HepG2 (cell line): ENCODE measurements around the gene TTC31. TPM values are rescaled to one million over a fixed set of nuclear protein-coding genes. Genes with fewer than 3 reads are reported as not detected.

ENCODE experiments used
- AGO2 ChIP-seq: fragments of 200-400 bp; formaldehyde crosslinking; optimal IDR thresholded peaks from 2 replicates; pipeline ENCODE3; 2017; ENCODE audit warnings: mild to moderate bottlenecking, low read depth, low read length, moderate library complexity
- ARID2 ChIP-seq: sonication (generic); formaldehyde crosslinking; IDR thresholded peaks from 2 replicates; pipeline ENCODE4 v1.8.1; 2022; ENCODE audit warnings: mild to moderate bottlenecking, missing genetic modification reagents, borderline replicate concordance
- EED ChIP-seq: sonication (generic); formaldehyde crosslinking; IDR thresholded peaks from 2 replicates; pipeline ENCODE4 v1.5.0; 2020; ENCODE audit warnings: mild to moderate bottlenecking, missing genetic modification reagents
- FOXK2 ChIP-seq: fragments of 450-650 bp; IDR thresholded peaks from 2 replicates; pipeline ENCODE4 v1.6.1; 2016
- FOXP1 ChIP-seq, 2 experiments: fragments of 450-650 bp in 1 of 2; IDR thresholded peaks; 2 replicates each; pipeline ENCODE4 v1.6.1; 2017 to 2018; ENCODE audit warnings: antibody characterized with exemption in 1 of 2
- GABPB1 ChIP-seq: IDR thresholded peaks from 2 replicates; pipeline ENCODE4 v1.6.1; 2016; ENCODE audit warnings: mild to moderate bottlenecking, missing genetic modification reagents, moderate library complexity, missing compliant biosample characterization
- GATAD1 ChIP-seq: IDR thresholded peaks from 2 replicates; pipeline ENCODE4 v1.6.1; 2016; ENCODE audit warnings: missing genetic modification reagents, missing compliant biosample characterization
- ISX ChIP-seq: sonication (generic); formaldehyde crosslinking; conservative IDR thresholded peaks from 2 replicates; pipeline ENCODE4 v1.5.0; 2020; ENCODE audit warnings: missing genetic modification reagents
- MIXL1 ChIP-seq: IDR thresholded peaks from 2 replicates; pipeline ENCODE4 v1.6.1; 2016
- POLR2A ChIP-seq, 2 experiments: IDR thresholded peaks; 2 replicates each; pipeline ENCODE4 v1.6.1; 2011; ENCODE audit warnings: low read depth in 2 of 2, low read length in 2 of 2, mild to moderate bottlenecking in 1 of 2, moderate library complexity in 1 of 2; ENCODE audit not compliant: insufficient read depth in 1 of 2
- RAD21 ChIP-seq: fragments of 450-650 bp; formaldehyde crosslinking; IDR thresholded peaks from 2 replicates; pipeline ENCODE4 v1.5.0; 2020; ENCODE audit warnings: mild to moderate bottlenecking
- RARA ChIP-seq: IDR thresholded peaks from 2 replicates; pipeline ENCODE4 v1.6.1; 2016; ENCODE audit warnings: missing genetic modification reagents, missing compliant biosample characterization
- SKI ChIP-seq: fragments of 450-650 bp; IDR thresholded peaks from one replicate; pipeline ENCODE4 v1.6.1; 2018; ENCODE audit warnings: mild to moderate bottlenecking; ENCODE audit not compliant: partially characterized antibody
- SPEN ChIP-seq: sonication (generic); formaldehyde crosslinking; IDR thresholded peaks from 2 replicates; pipeline ENCODE4 v1.5.1; 2020; ENCODE audit warnings: low read depth, mild to moderate bottlenecking, missing genetic modification reagents
- ZKSCAN5 ChIP-seq: sonication (generic); formaldehyde crosslinking; IDR thresholded peaks from 2 replicates; pipeline ENCODE4 v1.5.1; 2020; ENCODE audit warnings: mild to moderate bottlenecking, missing genetic modification reagents
- ZNF337 ChIP-seq: sonication (generic); formaldehyde crosslinking; IDR thresholded peaks from 2 replicates; pipeline ENCODE4 v1.5.1; 2020; ENCODE audit warnings: missing genetic modification reagents, low read depth, mild to moderate bottlenecking, borderline replicate concordance
- ZNF547 ChIP-seq: sonication (generic); formaldehyde crosslinking; IDR thresholded peaks from 2 replicates; pipeline ENCODE4 v1.5.1; 2020; ENCODE audit warnings: mild to moderate bottlenecking, missing genetic modification reagents
- ZNF567 ChIP-seq: sonication (generic); formaldehyde crosslinking; IDR thresholded peaks from 2 replicates; pipeline ENCODE4 v1.8.1; 2023; ENCODE audit warnings: mild to moderate bottlenecking, missing genetic modification reagents, borderline replicate concordance
- ZNF672 ChIP-seq: sonication (generic); formaldehyde crosslinking; IDR thresholded peaks from 2 replicates; pipeline ENCODE4 v1.8.1; 2022; ENCODE audit warnings: missing genetic modification reagents
- polyA plus RNA-seq, 8 experiments: library from polyadenylated mRNA; depleted of rRNA in 3 of 8; stranded (reverse) in 7 of 8; unstranded in 1 of 8; fragments of >200 nt; fragmentation: Illumina TruSeq in 4 of 8; extraction: Trizol in 4 of 8; gene quantifications; 2 replicates each; pipeline versions ENCODE4 v1.2.1 to v1.2.3, GENCODE V29; 2011 to 2016; ENCODE audit warnings: low read depth in 4 of 8, missing spikeins in 1 of 8, mixed read lengths in 1 of 8; ENCODE audit not compliant: insufficient read depth in 1 of 8
- total RNA-seq, 5 experiments: library from RNA; depleted of rRNA; stranded (reverse); fragments of >200 nt; fragmentation: Illumina TruSeq; extraction: Trizol; gene quantifications; 2 replicates each; pipeline ENCODE4 v1.2.3, GENCODE V29; 2016; ENCODE audit warnings: low read depth in 1 of 5
- TF ChIP-seq, protein P1 (sequence below): sonication (generic); formaldehyde crosslinking; IDR thresholded peaks from 2 replicates; pipeline ENCODE4 v1.8.1; 2022; ENCODE audit warnings: low read depth, mild to moderate bottlenecking, missing genetic modification reagents
- TF ChIP-seq, protein P2 (sequence below): IDR thresholded peaks from 2 replicates; pipeline ENCODE4 v1.6.1; 2016; ENCODE audit warnings: missing genetic modification reagents, missing compliant biosample characterization
- TF ChIP-seq, protein P3 (sequence below): IDR thresholded peaks from 2 replicates; pipeline ENCODE4 v1.6.1; 2016; ENCODE audit warnings: control low read depth
- TF ChIP-seq, protein P4 (sequence below): IDR thresholded peaks from 2 replicates; pipeline ENCODE4 v1.6.1; 2016; ENCODE audit warnings: mild to moderate bottlenecking, missing biosample characterization, missing genetic modification reagents

Gene TTC31
- total and polyA plus RNA-seq, 2 of the 13 experiments (the other 11 are each of a cell fraction or from before 2014, with no cell fraction given), result 28.3 to 39.5 TPM

DNA sequence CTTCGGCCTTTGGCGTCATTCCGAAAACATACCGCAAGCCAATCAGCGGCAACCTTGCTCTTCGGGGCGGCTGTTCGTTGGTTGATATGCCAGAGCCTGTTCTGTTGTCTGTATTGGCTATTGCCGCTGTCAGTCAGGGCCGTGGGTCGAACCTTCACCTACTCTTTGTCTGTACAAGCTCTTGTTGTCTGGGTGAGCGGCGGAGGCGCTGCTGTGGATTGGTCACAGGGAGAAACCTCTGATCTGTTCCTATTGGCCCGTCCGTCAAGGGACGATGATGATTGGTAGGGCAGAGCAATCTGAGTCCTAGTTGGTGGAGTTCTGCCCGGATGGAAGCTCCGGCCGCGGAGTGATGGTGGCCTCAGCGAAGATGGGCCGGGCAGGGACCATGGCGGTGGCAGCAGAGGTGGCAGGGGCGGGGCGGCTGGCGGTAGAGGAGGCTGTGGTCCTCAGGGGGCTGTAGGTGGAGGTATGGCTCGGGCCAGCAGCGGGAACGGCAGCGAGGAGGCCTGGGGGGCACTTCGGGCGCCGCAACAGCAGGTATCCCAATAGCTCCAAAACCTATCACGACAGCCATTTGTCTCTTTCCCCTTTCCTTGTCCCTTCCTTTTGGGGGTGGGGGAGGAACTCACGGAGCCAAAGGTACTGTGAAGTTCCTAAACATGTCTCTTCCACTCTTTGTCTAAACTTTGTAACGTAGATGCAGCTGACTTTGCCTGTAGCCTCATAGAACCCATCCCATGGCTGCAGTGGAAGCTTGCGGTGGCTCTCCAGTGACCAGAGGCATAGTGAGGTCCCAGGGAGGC lies 24.5 kb upstream of the TTC31 start, which contains the start of gene WBP1 (continued):
- TF ChIP-seq, protein P1, sequence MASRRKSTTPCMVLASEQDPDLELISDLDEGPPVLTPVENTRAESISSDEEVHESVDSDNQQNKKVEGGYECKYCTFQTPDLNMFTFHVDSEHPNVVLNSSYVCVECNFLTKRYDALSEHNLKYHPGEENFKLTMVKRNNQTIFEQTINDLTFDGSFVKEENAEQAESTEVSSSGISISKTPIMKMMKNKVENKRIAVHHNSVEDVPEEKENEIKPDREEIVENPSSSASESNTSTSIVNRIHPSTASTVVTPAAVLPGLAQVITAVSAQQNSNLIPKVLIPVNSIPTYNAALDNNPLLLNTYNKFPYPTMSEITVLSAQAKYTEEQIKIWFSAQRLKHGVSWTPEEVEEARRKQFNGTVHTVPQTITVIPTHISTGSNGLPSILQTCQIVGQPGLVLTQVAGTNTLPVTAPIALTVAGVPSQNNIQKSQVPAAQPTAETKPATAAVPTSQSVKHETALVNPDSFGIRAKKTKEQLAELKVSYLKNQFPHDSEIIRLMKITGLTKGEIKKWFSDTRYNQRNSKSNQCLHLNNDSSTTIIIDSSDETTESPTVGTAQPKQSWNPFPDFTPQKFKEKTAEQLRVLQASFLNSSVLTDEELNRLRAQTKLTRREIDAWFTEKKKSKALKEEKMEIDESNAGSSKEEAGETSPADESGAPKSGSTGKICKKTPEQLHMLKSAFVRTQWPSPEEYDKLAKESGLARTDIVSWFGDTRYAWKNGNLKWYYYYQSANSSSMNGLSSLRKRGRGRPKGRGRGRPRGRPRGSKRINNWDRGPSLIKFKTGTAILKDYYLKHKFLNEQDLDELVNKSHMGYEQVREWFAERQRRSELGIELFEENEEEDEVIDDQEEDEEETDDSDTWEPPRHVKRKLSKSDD (CRISPR knock-in tag), result peak; percentile 78; the same call in 1 of the 2 replicates
- no peak for TF ChIP-seq ZNF337 (CRISPR knock-in tag)
- TF ChIP-seq ZNF672 (CRISPR knock-in tag), result no peak
- 0 out of 2 replicates have a peak, but pooled peaks have one; percentile 2 for TF ChIP-seq ZNF567 (CRISPR knock-in tag)
- TF ChIP-seq GABPB1, result peak; percentile 83
- no peak for TF ChIP-seq EED (CRISPR knock-in tag)
- TF ChIP-seq SPEN (CRISPR knock-in tag), result 0 out of 2 replicates have a peak, but pooled peaks have one; percentile 9
- peak; percentile 55 for TF ChIP-seq SKI
- TF ChIP-seq ZKSCAN5 (CRISPR knock-in tag), result no peak
- 0 out of 2 replicates have a peak, but pooled peaks have one; percentile 26 for TF ChIP-seq RAD21
- TF ChIP-seq RARA, result 0 out of 2 replicates have a peak, but pooled peaks have one; percentile 10
- TF ChIP-seq ARID2 (CRISPR knock-in tag), result peak; percentile 71
- peak; percentile 78 for TF ChIP-seq AGO2
- no peak for TF ChIP-seq ISX (CRISPR knock-in tag)
- peak in 1 of 2 experiments; percentile 62; a peak in 2 of 4 replicates for TF ChIP-seq POLR2A (IDR thresholded peaks at IDR 0.05; ENCODE audit: insufficient read depth in 1 of 2, low read depth in 2 of 2, low read length in 2 of 2)
- TF ChIP-seq FOXK2, result peak; percentile 94
- TF ChIP-seq, protein P2, sequence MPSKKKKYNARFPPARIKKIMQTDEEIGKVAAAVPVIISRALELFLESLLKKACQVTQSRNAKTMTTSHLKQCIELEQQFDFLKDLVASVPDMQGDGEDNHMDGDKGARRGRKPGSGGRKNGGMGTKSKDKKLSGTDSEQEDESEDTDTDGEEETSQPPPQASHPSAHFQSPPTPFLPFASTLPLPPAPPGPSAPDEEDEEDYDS (CRISPR knock-in tag), result peak; percentile 92
- TF ChIP-seq MIXL1 (CRISPR knock-in tag), result 0 out of 2 replicates have a peak, but pooled peaks have one; percentile 35
- TF ChIP-seq, protein P3, sequence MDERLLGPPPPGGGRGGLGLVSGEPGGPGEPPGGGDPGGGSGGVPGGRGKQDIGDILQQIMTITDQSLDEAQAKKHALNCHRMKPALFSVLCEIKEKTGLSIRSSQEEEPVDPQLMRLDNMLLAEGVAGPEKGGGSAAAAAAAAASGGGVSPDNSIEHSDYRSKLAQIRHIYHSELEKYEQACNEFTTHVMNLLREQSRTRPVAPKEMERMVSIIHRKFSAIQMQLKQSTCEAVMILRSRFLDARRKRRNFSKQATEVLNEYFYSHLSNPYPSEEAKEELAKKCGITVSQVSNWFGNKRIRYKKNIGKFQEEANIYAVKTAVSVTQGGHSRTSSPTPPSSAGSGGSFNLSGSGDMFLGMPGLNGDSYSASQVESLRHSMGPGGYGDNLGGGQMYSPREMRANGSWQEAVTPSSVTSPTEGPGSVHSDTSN, result peak; percentile 100
- peak; percentile 93 for TF ChIP-seq GATAD1 (CRISPR knock-in tag)
- TF ChIP-seq, protein P4, sequence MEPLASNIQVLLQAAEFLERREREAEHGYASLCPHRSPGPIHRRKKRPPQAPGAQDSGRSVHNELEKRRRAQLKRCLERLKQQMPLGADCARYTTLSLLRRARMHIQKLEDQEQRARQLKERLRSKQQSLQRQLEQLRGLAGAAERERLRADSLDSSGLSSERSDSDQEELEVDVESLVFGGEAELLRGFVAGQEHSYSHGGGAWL (CRISPR knock-in tag), result 0 out of 2 replicates have a peak, but pooled peaks have one; percentile 14
- TF ChIP-seq ZNF547, result 0 out of 2 replicates have a peak, but pooled peaks have one; percentile 50
- peak; percentile 76 for TF ChIP-seq FOXP1 (IDR thresholded peaks at IDR 0.05)
- no peak for TF ChIP-seq FOXP1 (CRISPR knock-in tag; IDR thresholded peaks at IDR 0.05)
